ENCODE data around the gene ITGB1BP2.
A peak's percentile ranks its signal among the peaks of the same experiment; 100 is the strongest.
"Not testable (repeated sequence)": the region's sequence is repeated elsewhere in the genome, so short reads cannot be mapped to it uniquely, and the experiment has no call there.

The ITGB1BP2 gene

DNA sequence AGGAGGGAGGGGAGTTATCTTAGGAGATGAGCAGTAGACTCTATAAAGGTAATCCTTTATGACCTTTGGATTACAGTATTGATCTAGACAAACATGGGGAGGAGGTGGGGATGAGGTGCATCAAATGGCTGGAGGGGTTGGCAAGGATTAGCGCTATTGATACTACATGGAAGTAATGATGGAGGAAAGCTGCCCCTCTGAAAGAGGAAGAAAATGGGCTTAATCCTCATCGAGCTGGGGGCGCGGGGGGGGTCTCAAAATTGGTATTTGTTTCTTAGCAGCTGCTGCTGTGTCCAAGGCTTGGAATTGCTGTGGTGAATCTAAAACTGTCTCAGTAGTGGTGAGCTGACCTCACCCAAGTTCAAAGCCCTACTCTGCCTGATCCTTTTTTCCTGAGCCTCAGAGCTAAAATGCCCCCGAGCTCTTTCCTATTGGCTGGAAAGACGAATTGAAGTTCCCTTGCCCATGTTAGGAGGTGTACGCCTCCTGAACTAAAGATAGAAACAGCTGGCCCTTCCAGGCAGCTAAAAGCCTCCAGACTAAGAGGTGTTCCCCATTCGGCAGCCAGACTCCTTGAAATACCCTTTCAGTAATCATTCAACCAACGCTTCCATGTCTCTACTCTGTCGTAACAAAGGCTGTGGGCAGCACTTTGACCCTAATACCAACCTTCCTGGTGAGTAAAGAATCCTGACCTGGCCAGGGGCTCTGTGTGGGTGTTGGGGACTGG is at the start of gene ITGB1BP2:
TSS of gene ITGB1BP2 (plus strand) at position 556 of the 730 bp plus-strand sequence. CDS start at position 613, 57 bp downstream.
- peak; percentile 32 for DNase-seq

DNA sequence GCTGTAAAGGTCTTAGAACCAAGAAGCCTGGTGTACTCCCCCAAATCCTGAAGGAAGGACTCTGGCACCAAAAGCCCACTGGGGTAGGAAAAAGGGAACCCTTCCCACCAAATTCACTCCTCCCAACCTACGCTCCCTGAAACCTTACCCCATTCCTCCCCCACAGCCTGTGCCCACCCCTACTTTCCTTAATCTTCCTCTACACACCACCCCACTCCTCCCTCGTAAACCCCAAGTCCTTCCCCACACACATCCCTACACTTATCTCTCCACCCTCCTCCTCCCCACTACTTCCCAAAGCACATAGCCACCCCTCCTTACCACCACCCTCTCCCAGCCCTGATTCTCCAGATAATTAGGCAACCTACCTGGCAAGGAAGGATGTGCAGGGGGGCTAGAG is 49.3 kb upstream of the ITGB1BP2 start:
- no peak for DNase-seq

DNA sequence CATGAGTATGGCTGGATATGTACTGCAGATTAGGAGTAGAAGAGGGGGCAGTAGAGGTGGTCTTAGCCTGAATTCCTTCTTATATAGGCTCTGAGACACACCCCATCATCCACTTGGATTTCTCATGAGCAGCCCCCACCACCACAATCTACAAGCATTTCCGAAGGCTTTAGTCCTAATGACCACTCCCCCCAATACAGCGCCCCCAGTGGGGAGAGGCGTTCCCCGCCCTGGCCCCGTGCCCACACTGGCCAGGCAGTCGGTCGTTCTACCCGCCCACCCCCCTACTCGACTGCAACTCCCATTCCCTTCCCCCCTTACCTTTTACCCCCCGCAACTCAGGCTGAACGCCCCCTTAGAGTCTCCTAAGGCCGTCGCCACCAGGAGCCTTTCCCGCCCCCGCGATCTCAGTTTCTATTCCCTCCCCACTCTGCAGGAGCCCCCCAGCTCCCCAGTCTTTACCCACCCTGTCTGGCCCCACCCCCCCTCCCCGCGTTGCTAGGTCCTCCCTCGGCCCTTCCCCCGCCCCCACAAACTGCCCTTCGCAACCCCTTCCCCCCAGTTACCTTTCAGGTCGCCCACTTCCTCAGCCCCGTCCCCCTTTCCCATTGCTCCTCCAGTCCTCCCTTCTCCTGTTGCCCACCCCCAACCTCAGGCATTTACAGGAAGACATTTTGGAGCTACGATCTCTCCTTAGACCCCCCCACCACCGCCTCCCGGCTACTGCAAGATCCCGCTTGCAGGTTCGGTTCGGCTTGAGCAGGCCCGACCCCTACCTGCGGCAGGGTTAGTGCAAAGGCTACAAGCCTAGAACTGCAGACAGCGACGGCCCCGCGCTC is 48.1 kb upstream of the ITGB1BP2 start:
- peak; percentile 78 for DNase-seq

DNA sequence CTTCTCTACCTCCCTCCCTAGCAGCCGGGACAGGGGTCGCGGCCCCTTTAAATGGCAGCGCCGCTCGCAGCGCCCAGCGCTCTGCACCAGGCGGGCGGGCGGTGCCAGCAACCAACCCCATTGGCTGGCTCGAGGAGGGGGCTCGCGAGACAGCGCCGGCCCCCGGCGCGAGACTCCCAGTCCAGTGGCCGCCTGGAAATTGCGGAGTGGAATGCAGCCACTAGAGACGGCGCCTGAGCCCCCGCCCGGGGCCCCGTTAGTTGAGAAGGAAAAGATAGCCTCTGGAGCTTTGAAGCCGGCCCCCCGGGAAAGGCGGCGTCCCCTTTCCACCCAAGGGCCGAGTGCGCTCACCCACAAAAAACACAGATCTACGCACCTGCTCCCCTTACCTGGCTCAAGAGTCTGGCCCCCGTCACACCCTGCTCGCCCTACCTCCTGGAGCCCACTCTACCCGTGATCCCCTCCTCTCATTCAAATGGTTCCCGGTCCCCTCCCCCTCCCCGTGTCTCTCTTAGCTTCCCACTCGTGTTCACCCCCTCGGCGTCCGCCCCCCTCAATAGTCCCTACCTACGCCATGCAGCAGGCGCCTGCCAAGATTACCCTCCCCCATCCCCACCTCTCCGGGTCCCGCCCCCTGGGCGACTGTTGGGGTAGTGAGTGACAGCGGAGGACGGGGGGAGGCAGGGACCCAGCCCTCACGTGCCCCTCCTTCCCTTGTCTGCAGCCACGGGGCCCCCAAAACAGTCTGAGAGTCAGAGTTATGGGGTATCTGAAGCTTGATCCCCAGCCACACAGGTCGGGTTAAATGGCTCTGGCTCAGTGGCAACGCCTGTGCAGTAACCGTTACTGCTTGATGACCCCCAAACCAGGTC is 47.2 kb upstream of the ITGB1BP2 start, which contains the start of gene ZMYM3:
TSS of gene ZMYM3 (minus strand) at position 49 of the 872 bp plus-strand sequence. CDS start 885 bp downstream, outside the sequence.
- peak; percentile 93 for DNase-seq

DNA sequence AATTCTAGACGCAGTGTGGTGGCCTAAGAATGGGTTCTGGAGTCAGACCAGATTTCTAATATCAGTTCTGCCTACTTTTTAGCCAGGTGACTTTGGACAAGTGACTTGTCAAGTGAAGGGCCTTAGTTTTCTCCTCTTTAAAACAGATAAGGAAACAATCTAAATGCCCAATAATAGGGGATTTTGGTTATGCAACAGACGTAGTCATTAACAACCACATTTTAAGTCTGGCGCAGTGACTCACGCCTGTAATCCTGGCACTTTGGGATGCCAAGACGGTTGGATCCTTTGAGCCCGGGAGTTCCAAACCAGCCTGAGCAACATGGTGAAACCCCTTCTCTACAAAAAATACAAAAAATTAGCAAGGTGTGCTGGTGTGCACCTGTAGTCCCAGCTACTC is 45.5 kb upstream of the ITGB1BP2 start:
- DNase-seq = no peak

DNA sequence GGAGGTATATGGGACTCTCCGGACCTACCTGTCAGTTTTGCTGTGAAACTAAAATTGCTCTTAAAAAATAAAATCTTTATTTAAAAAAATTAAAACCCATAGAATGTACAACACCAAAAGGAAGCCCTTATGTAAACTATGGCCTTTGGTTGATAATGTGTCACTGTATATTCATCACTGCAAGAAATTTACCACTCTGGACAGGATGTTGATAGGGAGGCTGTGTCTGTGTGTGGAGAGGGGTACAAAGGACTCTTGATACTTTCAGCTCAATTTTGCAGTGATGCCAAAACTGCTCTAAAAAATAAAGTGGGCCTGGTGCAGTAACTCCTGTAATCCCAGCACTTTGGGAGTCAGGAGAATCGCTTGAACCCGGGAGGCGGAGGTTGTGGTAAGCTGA is 44.7 kb upstream of the ITGB1BP2 start:
- DNase-seq = no peak

DNA sequence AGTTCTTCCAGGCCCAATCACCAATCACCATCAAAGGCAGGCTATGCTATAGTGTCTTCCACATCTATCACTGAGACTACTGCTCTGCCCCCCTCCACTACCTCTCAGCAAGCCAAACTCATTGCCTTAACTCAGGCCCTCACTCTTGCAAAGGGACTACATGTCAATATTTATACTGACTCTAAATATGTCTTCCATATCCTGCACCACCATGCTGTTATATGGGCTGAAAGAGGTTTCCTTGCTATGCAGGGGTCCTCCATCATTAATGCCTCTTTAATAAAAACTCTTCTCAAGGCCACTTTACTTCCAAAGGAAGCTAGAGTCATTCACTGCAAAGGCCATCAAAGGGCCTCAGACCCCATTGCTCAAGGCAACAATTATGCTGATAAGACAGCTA is 32.9 kb upstream of the ITGB1BP2 start:
- not testable (repeated sequence) for DNase-seq

DNA sequence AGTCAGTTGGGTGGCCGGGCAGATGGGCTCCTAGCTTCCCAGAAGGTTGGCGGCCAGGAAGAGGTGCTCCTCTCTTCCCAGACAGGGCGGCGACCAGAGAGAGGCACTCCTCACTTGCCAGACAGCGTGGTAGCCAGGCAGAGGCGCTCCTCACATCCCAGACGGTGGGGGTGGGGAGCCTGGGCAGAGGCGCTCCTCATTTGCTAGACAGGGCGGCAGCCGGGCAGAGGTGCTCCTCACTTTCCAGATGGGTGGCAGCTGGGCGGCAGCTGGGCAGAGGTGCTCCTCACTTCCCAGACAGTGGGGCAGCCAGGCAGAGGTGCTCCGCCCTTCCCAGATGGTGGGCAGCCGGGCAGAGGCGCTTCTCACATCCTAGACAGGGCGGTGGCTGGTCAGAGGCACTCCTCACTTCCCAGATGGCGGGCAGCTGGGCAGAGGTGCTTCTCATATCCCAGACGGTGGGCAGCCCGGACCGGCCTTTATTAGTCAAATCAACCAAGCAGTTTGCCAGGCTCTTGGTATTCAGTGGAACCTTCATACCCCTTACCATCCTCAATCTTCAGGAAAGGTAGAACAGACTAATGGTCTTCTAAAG is 31.7 kb upstream of the ITGB1BP2 start:
- DNase-seq = no peak

DNA sequence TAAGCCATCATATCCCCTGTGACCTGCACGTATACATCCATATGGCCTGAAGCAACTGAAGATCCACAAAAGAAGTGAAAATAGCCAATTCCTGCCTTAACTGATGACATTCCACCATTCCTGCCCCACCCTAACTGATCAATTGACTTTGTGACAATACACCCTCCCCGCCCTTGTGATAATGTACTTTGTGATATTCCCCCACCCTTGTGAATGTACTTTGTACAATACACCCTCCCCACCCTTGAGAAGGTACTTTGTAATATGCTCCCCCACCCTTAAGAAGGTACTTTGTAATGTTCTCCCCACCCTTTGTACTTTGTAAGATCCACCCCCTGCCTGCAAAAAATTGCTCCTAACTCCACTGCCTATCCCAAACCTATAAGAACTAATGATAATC is 29.2 kb upstream of the ITGB1BP2 start:
- not testable (repeated sequence) for DNase-seq

DNA sequence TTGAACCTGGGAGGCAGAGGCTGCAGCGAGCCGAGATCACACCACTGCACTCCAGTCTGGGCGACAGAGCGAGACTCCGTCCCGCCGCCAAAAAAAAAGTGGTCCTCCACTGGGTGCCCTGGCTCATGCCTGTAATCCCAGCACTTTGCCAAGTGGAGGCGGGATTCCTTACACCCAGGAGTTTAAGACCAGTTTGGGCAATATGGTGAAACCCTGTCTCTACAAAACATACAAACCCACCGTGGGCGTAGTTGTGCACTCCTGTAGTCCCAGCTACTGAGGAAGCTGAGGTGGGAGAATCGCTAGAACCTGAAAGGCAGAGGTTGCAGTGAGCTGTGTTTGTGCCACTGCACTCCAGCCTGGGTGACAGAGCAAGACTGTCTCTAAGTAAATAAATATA is 20.2 kb upstream of the ITGB1BP2 start:
- not testable (repeated sequence) for DNase-seq

DNA sequence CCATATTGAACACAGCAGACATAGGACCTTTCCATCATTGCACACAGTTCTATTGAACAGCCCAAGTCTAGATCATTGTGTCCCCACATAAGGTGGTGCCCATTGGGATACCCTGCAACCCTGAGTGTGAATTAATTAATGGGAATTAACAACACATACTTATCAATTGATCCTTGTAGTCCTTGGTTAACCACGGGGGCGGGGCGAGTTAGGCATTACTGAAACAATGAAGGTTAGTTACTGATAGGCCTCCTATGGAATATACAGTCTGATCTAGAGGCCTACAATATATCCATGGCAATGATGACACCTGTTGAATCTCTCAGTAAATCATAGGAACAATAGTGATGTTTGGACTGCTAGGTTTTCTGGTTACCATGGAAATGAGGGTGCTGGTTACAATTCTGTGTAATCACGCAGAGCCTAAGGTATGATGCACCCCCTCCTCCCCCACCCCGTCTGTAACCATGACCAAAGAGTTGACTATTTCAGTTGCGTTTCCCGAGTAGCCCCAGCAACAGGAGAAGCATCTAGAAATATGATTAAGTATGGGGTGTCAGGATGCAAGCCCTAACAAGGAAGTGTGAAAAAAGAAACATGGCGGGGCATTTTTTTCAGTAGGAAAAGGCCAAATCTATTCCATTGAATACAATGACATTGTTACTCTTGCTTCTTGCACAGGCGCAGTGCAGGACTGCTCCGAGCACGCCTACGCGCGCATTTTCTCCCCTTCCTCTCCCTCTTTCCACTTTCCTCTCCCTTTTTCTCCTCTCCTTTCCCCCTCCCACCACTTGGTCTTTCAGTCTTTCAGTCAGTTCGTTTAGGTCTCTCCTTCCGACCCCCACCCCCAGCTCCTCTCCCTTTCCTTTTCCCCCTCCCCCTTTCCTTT is 18.8 kb upstream of the ITGB1BP2 start:
- no peak for DNase-seq

DNA sequence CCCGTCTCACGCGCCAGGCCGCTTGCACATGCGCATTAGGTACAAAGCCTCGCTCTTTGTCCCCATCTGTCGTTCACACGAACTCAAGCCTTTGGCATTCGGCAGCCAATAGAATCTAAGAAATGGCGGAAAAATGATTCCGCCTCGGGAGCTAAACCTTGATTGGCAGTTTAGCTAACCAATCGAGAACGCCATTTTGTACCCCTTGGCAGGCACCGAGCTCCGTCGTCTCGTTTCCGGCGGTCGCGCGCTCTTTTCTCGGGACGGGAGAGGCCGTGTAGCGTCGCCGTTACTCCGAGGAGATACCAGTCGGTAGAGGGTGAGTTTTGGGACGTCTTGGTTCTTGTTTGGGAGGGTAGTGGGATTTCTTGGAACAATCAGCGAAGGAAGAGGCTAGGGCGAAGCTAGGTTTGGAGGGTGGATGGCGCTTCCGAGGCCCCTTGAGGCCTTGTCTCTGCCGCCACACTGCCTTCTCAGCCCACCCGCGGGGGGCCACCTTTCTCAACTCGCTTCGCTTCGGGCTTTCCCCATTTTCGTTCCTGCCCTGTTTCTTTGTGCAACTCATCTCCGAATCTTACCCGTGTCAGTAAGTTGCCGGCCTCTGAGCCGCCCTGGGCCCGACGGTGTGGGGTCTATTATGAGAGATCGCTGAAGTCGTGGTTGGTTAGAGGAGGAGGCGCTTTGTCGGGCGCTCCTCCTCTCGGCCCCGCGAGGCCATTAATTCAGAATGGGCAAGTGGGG is 18.0 kb upstream of the ITGB1BP2 start, which contains the start of gene NONO:
TSS of gene NONO (plus strand) at position 233 of the 741 bp plus-strand sequence. CDS start 7,003 bp downstream, outside the sequence.
- peak; percentile 98 for DNase-seq

DNA sequence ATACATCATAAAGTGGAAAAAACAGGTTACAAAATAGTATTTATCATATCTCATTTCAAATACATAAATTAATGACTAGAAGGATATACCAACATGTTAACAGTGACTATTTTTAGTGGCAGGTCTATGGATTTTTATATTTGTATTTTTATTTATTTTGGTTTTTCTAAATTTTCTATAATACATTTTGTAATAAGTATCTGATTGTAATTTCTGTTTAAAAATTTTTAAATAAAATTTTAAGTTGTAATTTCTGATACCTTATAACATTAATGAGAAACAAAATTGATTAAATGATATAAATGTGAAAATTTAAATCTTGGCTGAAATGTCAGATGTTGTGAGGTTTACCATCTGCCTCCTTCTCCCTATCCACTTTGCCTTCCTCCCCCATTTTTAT is 15.6 kb upstream of the ITGB1BP2 start:
- DNase-seq = no peak

DNA sequence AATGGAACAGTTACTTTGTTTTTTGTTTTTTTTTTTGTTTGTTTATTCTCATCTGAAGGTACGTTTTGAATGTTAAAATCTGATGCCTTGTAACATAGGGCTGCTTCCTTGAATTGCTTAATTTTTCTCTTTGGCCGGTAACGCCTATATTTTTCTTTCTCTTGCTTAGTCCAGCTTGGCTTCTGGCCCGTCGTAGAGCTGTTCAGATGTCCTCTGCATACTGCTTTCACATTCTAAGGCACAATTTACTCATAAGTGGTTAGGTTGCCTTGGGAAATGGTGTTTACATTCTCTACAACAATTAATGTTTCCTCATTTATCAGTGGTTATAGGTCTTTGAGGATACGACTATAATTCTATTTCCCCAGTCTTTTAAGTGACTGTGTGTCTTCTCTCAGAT is 10.2 kb upstream of the ITGB1BP2 start:
- no peak for DNase-seq

DNA sequence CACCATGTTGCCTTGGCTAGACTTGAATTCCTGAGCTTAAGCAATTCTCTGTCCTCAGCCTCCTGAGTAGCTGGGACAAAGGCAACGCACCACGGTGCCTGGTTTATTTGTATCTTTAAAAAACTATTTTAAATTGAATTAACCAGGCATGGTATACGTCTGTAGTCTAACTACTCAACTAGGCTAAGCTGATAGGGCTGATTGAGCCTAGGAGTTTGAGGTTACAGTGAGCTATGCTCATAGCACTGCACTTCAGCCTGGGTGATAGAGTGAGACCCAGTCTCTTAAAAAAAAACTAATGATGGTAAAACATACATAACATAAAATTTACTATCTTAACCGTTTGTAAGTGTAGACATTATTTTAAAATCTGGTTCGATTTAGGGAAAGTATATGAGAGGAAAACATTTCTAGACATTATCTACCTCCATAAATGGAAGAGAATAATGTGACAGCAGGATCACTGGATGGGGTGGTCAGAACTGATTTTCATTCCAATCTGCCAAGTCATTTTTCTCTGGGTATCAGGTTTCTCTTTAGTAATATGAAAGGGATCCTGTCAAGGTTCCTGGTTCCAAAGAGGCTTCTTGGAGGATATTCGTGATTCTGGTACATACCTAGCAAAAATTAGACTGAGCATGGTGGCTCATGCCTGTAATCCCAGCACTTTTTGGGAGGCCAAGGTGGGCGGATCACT is 8.7 kb upstream of the ITGB1BP2 start:
- no peak for DNase-seq

DNA sequence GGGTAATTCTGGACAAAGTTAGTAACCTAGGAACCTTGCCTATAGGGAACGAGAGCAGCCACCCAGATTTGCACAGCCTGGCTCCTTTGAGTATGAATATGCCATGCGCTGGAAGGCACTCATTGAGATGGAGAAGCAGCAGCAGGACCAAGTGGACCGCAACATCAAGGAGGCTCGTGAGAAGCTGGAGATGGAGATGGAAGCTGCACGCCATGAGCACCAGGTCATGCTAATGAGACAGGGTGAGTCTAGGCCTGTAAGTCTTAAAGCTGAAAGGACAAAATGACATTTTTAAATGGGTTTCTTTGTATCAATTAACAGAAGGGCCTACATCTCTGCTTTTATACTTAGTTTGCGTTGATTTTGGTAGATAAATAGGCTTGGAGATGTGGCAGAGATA is 4.7 kb upstream of the ITGB1BP2 start:
- DNase-seq = no peak

DNA sequence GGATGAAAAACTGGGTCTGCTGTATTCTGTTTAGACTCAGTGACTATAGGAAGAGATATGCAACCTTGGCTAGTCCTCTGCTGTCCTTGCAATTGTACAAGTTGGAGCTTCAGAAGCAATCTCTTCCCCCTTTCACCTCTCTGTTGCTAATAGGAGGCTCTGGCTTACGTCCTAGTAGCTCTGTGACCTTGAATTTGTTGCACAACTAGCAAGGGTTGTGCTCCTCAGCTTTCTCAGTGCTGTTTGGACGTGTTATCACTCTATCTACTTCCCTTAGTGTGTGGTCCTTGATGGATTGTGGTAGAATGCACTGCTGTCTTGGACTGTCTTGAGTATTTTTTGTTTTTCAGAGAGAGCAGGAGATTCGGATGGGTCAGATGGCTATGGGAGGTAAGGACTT is 3.4 kb upstream of the ITGB1BP2 start:
- no peak for DNase-seq

DNA sequence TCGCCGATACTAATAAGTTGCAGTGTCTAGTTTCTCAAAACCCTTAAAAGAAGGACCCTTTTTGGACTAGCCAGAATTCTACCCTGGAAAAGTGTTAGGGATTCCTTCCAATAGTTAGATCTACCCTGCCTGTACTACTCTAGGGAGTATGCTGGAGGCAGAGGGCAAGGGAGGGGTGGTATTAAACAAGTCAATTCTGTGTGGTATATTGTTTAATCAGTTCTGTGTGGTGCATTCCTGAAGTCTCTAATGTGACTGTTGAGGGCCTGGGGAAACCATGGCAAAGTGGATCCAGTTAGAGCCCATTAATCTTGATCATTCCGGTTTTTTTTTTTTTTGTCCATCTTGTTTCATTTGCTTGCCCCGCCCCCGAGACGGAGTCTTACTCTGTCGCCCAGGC is 1.5 kb upstream of the ITGB1BP2 start:
- not testable (repeated sequence) for DNase-seq

DNA sequence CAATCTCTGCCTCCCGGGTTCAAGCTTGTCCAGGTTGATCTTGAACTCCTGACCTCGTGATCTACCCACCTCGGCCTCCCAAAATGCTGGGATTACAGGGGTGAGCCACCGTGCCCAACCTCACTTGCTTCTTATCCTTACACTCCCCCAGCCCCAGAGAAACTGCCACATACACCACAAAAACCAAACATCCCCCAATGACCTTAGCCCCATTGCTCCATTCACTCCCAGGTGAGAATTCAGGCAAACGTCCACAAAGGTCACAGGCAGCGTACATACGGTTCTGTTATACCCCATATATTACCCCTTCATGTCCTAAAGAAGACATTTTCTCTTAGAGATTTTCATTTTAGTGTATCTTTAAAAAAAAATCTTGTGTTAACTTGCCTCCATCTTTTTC is 1.1 kb upstream of the ITGB1BP2 start:
- DNase-seq = not testable (repeated sequence)
